ENCODE measurements around the gene ZBTB20.

The ZBTB20 gene

DNA sequence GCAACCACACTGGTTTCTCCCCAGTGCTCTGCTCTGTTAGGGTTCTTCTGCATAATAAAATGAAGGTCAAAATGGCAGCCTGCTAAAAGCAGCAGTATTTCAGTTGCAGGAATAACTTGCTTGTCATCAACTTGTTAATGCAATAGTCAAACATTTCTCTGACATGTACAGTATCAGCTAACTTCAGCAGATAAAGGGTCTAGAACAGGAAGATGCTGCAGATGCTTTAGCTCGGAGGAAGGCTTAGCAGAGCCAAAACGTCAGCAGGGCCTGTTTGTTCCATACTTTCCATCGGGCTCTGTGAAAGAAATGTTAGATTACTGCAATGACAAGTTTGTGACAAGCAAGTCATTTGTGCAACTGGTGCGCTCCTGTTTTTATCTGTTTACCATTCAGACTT lies 561.4 kb downstream of the ZBTB20 start:
- Histone ChIP-seq H4K5ac (ENCODE audit: low read length) (no peak overlapping the region), H3K79me2 (ENCODE audit: control insufficient read depth, insufficient read depth, low read length) (no peaks in the 10 kb centered on the region), H3K4ac (ENCODE audit: low read depth, low read length) (no peak overlapping the region), H3K27ac (ENCODE audit: low read depth, low read length) (no peak overlapping the region), H2BK120ac (ENCODE audit: low read depth, low read length) (no peak overlapping the region), H3K36me3 (ENCODE audit: control insufficient read depth, insufficient read depth, low read length) (no peaks in the 10 kb centered on the region), H3K27me3 (ENCODE audit: insufficient read depth, low read length, poor library complexity) (no peaks in the 10 kb centered on the region), H3K4me1 (ENCODE audit: control insufficient read depth, low read depth, low read length) (no peaks in the 10 kb centered on the region), H3K18ac (ENCODE audit: low read length) (no peak overlapping the region), H3K23ac (ENCODE audit: low read length) (no peak overlapping the region), H2AK5ac (ENCODE audit: low read length) (no peak overlapping the region), H3K56ac (ENCODE audit: low read length) (no peak overlapping the region), H2BK15ac (replicated peaks; ENCODE audit: low read depth) (no peak overlapping the region), H4K8ac (ENCODE audit: low read depth, low read length) (no peak overlapping the region), H2BK5ac (ENCODE audit: low read length) (no peak overlapping the region), H3K79me1 (ENCODE audit: low read length) (no peaks in the 10 kb centered on the region), H3K4me3 (ENCODE audit: low read length) (no peak overlapping the region), H3K9ac (ENCODE audit: low read length) (no peak overlapping the region), H3K4me2 (ENCODE audit: low read length) (no peak overlapping the region)
- DNase-seq = no peak
- WGBS (ENCODE audit: extremely low coverage, insufficient coverage, low lambda C conversion rate) = no CpG with 5 or more reads among the region's 4 CpGs

DNA sequence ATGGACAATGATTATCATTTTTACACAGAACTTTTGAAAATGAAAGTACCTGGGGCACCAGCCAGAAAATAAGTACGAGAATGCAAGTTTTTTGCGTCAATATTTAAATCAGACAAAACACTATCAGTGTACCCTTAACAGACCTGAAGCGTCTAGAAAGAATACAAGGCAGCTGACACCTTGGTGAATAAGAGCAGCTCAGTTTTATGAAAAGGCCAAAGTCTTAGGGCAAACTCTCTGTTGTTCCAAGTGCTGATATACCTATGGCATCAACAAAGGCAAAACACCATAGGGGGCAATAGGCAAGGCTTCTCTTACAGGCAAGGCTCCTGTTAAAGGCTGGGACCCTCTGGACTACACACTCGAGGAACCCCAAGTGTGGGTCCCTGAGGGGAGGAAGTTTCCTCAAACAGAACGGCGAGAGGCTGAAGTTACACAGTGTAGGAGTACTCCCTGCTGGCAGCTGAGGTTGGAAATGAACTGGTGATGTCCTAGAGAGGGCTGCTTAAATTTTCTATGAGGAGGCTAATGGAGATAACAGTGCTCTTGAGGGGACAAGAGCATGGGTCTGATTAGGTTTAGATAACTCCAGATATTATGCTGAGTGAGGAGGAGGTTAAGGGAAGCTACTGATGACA lies 562.2 kb downstream of the ZBTB20 start:
- no peaks in the 10 kb centered on the region for H3K79me1 ChIP-seq (ENCODE audit: low read length)
- no peak overlapping the region for H3K4me3 ChIP-seq (ENCODE audit: low read length)
- H2AK5ac ChIP-seq (ENCODE audit: low read length) = no peak overlapping the region
- H3K56ac ChIP-seq (ENCODE audit: low read length) = no peak overlapping the region
- H4K5ac ChIP-seq (ENCODE audit: low read length) = no peak overlapping the region
- H3K4me2 ChIP-seq (ENCODE audit: low read length) = no peak overlapping the region
- no peaks in the 10 kb centered on the region for H3K36me3 ChIP-seq (ENCODE audit: control insufficient read depth, insufficient read depth, low read length)
- no peak overlapping the region for H2BK120ac ChIP-seq (ENCODE audit: low read depth, low read length)
- H2BK5ac ChIP-seq (ENCODE audit: low read length) = no peak overlapping the region
- DNase-seq = no peak
- H3K23ac ChIP-seq (ENCODE audit: low read length) = no peak overlapping the region
- no peak overlapping the region for H3K9ac ChIP-seq (ENCODE audit: low read length)
- WGBS (ENCODE audit: extremely low coverage, insufficient coverage, low lambda C conversion rate) = no CpG with 5 or more reads among the region's 6 CpGs
- H2BK15ac ChIP-seq (replicated peaks; ENCODE audit: low read depth) = no peak overlapping the region
- no peak overlapping the region for H4K8ac ChIP-seq (ENCODE audit: low read depth, low read length)
- H3K27ac ChIP-seq (ENCODE audit: low read depth, low read length) = no peak overlapping the region
- no peak overlapping the region for H3K4ac ChIP-seq (ENCODE audit: low read depth, low read length)
- H3K4me1 ChIP-seq (ENCODE audit: control insufficient read depth, low read depth, low read length) = no peaks in the 10 kb centered on the region
- no peaks in the 10 kb centered on the region for H3K27me3 ChIP-seq (ENCODE audit: insufficient read depth, low read length, poor library complexity)
- H3K18ac ChIP-seq (ENCODE audit: low read length) = no peak overlapping the region
- H3K79me2 ChIP-seq (ENCODE audit: control insufficient read depth, insufficient read depth, low read length) = no peaks in the 10 kb centered on the region

DNA sequence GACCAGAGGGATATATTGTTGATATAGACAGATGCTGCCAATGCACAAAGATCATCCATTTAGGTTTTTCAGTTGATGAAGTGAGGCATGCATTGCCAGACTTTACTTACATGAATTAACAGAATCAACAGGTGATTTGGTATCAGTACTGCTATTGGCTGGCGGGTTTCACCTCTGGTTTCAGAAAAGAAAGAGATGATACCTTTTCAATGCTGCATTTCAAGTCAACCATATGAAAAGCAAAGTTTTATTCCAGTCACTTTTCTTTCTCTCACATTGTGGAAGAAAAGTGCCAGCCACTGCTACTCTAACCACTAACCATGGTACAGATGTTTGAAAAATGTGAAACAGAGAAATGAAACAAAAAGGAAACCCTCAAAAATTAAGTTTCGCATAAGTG lies 564.2 kb downstream of the ZBTB20 start:
- Histone ChIP-seq H3K27me3 (ENCODE audit: insufficient read depth, low read length, poor library complexity) (no peaks in the 10 kb centered on the region), H3K27ac (ENCODE audit: low read depth, low read length) (no peak overlapping the region), H3K4ac (ENCODE audit: low read depth, low read length) (no peak overlapping the region), H3K79me1 (ENCODE audit: low read length) (no peaks in the 10 kb centered on the region), H2BK5ac (ENCODE audit: low read length) (no peak overlapping the region), H2AK5ac (ENCODE audit: low read length) (no peak overlapping the region), H2BK120ac (ENCODE audit: low read depth, low read length) (no peak overlapping the region), H3K56ac (ENCODE audit: low read length) (no peak overlapping the region), H3K9ac (ENCODE audit: low read length) (no peak overlapping the region), H3K4me3 (ENCODE audit: low read length) (no peak overlapping the region), H2BK15ac (replicated peaks; ENCODE audit: low read depth) (no peak overlapping the region), H3K23ac (ENCODE audit: low read length) (no peak overlapping the region), H3K36me3 (ENCODE audit: control insufficient read depth, insufficient read depth, low read length) (no peaks in the 10 kb centered on the region), H3K4me1 (ENCODE audit: control insufficient read depth, low read depth, low read length) (no peaks in the 10 kb centered on the region), H3K79me2 (ENCODE audit: control insufficient read depth, insufficient read depth, low read length) (no peaks in the 10 kb centered on the region), H3K4me2 (ENCODE audit: low read length) (no peak overlapping the region), H4K5ac (ENCODE audit: low read length) (no peak overlapping the region), H4K8ac (ENCODE audit: low read depth, low read length) (no peak overlapping the region), H3K18ac (ENCODE audit: low read length) (no peak overlapping the region)
- DNase-seq = no peak
- no CpG with 5 or more reads among the region's 2 CpGs for WGBS (ENCODE audit: extremely low coverage, insufficient coverage, low lambda C conversion rate)

DNA sequence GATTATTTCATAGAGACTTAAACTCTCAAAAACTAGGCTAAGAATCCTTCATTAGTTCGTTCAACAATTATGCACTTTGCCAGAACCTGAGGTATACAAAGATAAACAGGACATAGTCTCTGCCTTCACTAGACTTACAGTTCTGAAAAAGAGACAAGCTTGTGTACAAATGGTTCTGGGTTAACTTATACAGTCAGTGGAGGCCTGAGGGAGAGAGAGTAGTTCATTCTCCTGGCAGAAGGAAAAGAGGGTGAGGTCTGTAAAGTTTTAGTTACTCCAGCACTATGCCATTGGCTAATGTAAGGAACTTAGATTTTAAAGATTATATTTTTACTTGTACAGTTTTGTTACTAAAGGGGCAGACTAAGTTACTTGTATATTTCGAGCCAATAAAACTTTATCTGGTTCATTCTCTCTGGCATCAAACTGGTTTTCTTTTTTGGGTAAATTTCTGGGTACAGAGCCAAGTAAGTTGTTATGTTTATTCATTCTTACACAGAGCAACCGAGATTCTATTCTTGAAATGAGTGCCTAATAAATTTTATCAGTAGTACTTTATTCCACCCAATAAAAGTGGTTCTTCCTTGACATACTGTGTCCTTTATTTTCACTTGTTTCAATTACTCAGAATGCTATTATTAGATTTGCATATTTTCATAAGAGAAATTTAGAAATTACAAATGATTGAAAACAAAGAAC lies 574.6 kb downstream of the ZBTB20 start:
- H3K79me1 ChIP-seq (ENCODE audit: low read length) = no peaks in the 10 kb centered on the region
- no CpG with 5 or more reads among the region's 3 CpGs for WGBS (ENCODE audit: extremely low coverage, insufficient coverage, low lambda C conversion rate)
- no peak overlapping the region for H3K9ac ChIP-seq (ENCODE audit: low read length)
- H2BK5ac ChIP-seq (ENCODE audit: low read length) = no peak overlapping the region
- H3K27me3 ChIP-seq (ENCODE audit: insufficient read depth, low read length, poor library complexity) = no peaks in the 10 kb centered on the region
- H3K36me3 ChIP-seq (ENCODE audit: control insufficient read depth, insufficient read depth, low read length) = no peaks in the 10 kb centered on the region
- H4K8ac ChIP-seq (ENCODE audit: low read depth, low read length) = no peak overlapping the region
- H3K4ac ChIP-seq (ENCODE audit: low read depth, low read length) = no peak overlapping the region
- no peak overlapping the region for H3K56ac ChIP-seq (ENCODE audit: low read length)
- no peak overlapping the region for H3K4me3 ChIP-seq (ENCODE audit: low read length)
- H3K27ac ChIP-seq (ENCODE audit: low read depth, low read length) = no peak overlapping the region
- no peak overlapping the region for H4K5ac ChIP-seq (ENCODE audit: low read length)
- no peak overlapping the region for H3K4me2 ChIP-seq (ENCODE audit: low read length)
- H3K23ac ChIP-seq (ENCODE audit: low read length) = no peak overlapping the region
- DNase-seq = no peak
- H3K79me2 ChIP-seq (ENCODE audit: control insufficient read depth, insufficient read depth, low read length) = no peaks in the 10 kb centered on the region
- no peaks in the 10 kb centered on the region for H3K4me1 ChIP-seq (ENCODE audit: control insufficient read depth, low read depth, low read length)
- no peak overlapping the region for H2BK15ac ChIP-seq (replicated peaks; ENCODE audit: low read depth)
- H2AK5ac ChIP-seq (ENCODE audit: low read length) = no peak overlapping the region
- H3K18ac ChIP-seq (ENCODE audit: low read length) = no peak overlapping the region
- no peak overlapping the region for H2BK120ac ChIP-seq (ENCODE audit: low read depth, low read length)

DNA sequence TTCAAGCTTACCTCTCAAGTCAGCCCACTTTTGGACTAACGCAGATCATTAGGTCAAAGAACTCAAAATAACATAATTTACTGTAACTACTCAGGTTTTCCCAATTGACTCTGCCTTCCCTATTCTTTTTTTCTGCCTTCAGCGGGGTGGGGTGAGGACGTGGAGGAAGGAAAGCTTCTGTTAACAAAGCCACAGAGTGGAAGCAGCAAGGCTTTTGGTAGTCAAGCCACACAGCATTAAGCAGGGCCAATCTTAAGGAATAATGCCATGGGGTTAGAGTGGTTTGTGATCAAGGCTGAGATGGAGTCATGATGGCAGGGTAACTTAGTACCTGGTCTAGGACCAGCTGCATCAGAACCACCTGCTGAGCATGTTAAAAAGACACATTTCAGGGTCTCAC lies 575.7 kb downstream of the ZBTB20 start:
- no peak overlapping the region for H4K8ac ChIP-seq (ENCODE audit: low read depth, low read length)
- WGBS (ENCODE audit: extremely low coverage, insufficient coverage, low lambda C conversion rate) = no CpG with 5 or more reads among the region's 3 CpGs
- H3K27ac ChIP-seq (ENCODE audit: low read depth, low read length) = no peak overlapping the region
- no peaks in the 10 kb centered on the region for H3K79me1 ChIP-seq (ENCODE audit: low read length)
- no peaks in the 10 kb centered on the region for H3K27me3 ChIP-seq (ENCODE audit: insufficient read depth, low read length, poor library complexity)
- H2BK120ac ChIP-seq (ENCODE audit: low read depth, low read length) = no peak overlapping the region
- H3K79me2 ChIP-seq (ENCODE audit: control insufficient read depth, insufficient read depth, low read length) = no peaks in the 10 kb centered on the region
- H4K5ac ChIP-seq (ENCODE audit: low read length) = no peak overlapping the region
- no peak overlapping the region for H3K4me2 ChIP-seq (ENCODE audit: low read length)
- no peak overlapping the region for H3K4me3 ChIP-seq (ENCODE audit: low read length)
- H3K23ac ChIP-seq (ENCODE audit: low read length) = no peak overlapping the region
- no peak overlapping the region for H2BK5ac ChIP-seq (ENCODE audit: low read length)
- no peaks in the 10 kb centered on the region for H3K36me3 ChIP-seq (ENCODE audit: control insufficient read depth, insufficient read depth, low read length)
- H3K4me1 ChIP-seq (ENCODE audit: control insufficient read depth, low read depth, low read length) = no peaks in the 10 kb centered on the region
- DNase-seq = no peak
- no peak overlapping the region for H3K18ac ChIP-seq (ENCODE audit: low read length)
- H3K4ac ChIP-seq (ENCODE audit: low read depth, low read length) = no peak overlapping the region
- no peak overlapping the region for H3K56ac ChIP-seq (ENCODE audit: low read length)
- no peak overlapping the region for H2BK15ac ChIP-seq (replicated peaks; ENCODE audit: low read depth)
- no peak overlapping the region for H2AK5ac ChIP-seq (ENCODE audit: low read length)
- H3K9ac ChIP-seq (ENCODE audit: low read length) = no peak overlapping the region

DNA sequence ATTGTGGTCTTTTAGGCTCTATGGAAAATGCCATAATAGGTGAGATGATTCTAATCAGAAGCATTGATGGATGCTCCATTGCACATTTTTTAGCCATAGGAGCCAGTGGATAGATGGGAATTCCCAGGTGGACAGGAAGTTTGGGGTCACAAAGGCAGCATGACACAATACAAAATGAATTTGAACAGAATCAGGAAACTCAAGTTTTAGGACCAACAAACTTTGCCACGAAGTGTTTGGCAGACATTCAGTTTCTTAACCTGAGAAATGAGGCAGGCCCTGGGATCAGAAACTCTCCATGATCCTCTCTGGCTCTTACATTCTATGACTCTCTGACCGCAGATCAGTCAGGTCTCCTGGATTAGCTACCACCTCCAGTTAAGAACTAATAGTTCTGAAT lies 577.9 kb downstream of the ZBTB20 start:
- Histone ChIP-seq H2BK5ac (ENCODE audit: low read length) (no peak overlapping the region), H3K4me2 (ENCODE audit: low read length) (no peak overlapping the region), H3K4ac (ENCODE audit: low read depth, low read length) (no peak overlapping the region), H3K56ac (ENCODE audit: low read length) (no peak overlapping the region), H3K79me2 (ENCODE audit: control insufficient read depth, insufficient read depth, low read length) (no peaks in the 10 kb centered on the region), H3K23ac (ENCODE audit: low read length) (no peak overlapping the region), H3K4me3 (ENCODE audit: low read length) (no peak overlapping the region), H2BK15ac (replicated peaks; ENCODE audit: low read depth) (no peak overlapping the region), H2BK120ac (ENCODE audit: low read depth, low read length) (no peak overlapping the region), H3K36me3 (ENCODE audit: control insufficient read depth, insufficient read depth, low read length) (no peaks in the 10 kb centered on the region), H3K4me1 (ENCODE audit: control insufficient read depth, low read depth, low read length) (peaks cover 2% of the 10 kb centered on the region), H3K79me1 (ENCODE audit: low read length) (no peaks in the 10 kb centered on the region), H2AK5ac (ENCODE audit: low read length) (no peak overlapping the region), H3K27ac (ENCODE audit: low read depth, low read length) (no peak overlapping the region), H4K5ac (ENCODE audit: low read length) (no peak overlapping the region), H3K9ac (ENCODE audit: low read length) (no peak overlapping the region), H3K18ac (ENCODE audit: low read length) (no peak overlapping the region), H4K8ac (ENCODE audit: low read depth, low read length) (no peak overlapping the region), H3K27me3 (ENCODE audit: insufficient read depth, low read length, poor library complexity) (no peaks in the 10 kb centered on the region)
- no peak for DNase-seq
- no CpG with 5 or more reads among the region's 2 CpGs for WGBS (ENCODE audit: extremely low coverage, insufficient coverage, low lambda C conversion rate)
